ENCODE measurements around the gene PCDHB2.
"Not testable (repeated sequence)": the region's sequence is repeated elsewhere in the genome, so short reads cannot be mapped to it uniquely, and the experiment has no call there.

The PCDHB2 gene

GRCh38 chr5:141119250-141119649, 24.8 kb downstream of the PCDHB2 start:
- Histone ChIP-seq H3F3A (ENCODE audit: insufficient read depth, low read length) (no peaks in the 10 kb centered on the region), H3K36me3 (replicated peaks; ENCODE audit: insufficient read depth, low read length) (no peaks in the 10 kb centered on the region), H3K9me2 (replicated peaks; ENCODE audit: insufficient read depth, low read length) (no peaks in the 10 kb centered on the region), H3K9me3 (replicated peaks; ENCODE audit: insufficient read depth, low read length) (no peaks in the 10 kb centered on the region), H2AFZ (ENCODE audit: low read length) (no peak overlapping the region), H3K4me3 (ENCODE audit: low read length) (no peak overlapping the region), H3K79me2 (ENCODE audit: low read length) (no peaks in the 10 kb centered on the region), H3K27ac (ENCODE audit: low read length) (no peak overlapping the region), H3K27me3 (replicated peaks; ENCODE audit: insufficient read depth, low read length) (no peaks in the 10 kb centered on the region), H3K4me2 (ENCODE audit: low read depth, low read length) (no peak overlapping the region), H3K9ac (ENCODE audit: low read length) (no peak overlapping the region), H4K20me1 (ENCODE audit: insufficient read depth, low read length) (no peaks in the 10 kb centered on the region), H3K4me1 (ENCODE audit: low read length) (no peaks in the 10 kb centered on the region)
- TF ChIP-seq EZH2phosphoT487 (IDR thresholded peaks at IDR 0.05; ENCODE audit: low read length) (no peak), EZH2 (optimal IDR thresholded peaks at IDR 0.05; ENCODE audit: low read depth, low read length) (no peak)
- TF ChIP-seq, protein P1, sequence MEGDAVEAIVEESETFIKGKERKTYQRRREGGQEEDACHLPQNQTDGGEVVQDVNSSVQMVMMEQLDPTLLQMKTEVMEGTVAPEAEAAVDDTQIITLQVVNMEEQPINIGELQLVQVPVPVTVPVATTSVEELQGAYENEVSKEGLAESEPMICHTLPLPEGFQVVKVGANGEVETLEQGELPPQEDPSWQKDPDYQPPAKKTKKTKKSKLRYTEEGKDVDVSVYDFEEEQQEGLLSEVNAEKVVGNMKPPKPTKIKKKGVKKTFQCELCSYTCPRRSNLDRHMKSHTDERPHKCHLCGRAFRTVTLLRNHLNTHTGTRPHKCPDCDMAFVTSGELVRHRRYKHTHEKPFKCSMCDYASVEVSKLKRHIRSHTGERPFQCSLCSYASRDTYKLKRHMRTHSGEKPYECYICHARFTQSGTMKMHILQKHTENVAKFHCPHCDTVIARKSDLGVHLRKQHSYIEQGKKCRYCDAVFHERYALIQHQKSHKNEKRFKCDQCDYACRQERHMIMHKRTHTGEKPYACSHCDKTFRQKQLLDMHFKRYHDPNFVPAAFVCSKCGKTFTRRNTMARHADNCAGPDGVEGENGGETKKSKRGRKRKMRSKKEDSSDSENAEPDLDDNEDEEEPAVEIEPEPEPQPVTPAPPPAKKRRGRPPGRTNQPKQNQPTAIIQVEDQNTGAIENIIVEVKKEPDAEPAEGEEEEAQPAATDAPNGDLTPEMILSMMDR (IDR thresholded peaks at IDR 0.05; ENCODE audit: low read length) = no peak
- no peak for DNase-seq

GRCh38 chr5:141121563-141121962, 27.1 kb downstream of the PCDHB2 start, which contains the start of gene PCDHB4:
Gene PCDHB4 (plus strand): TSS chr5:141121818. CDS start chr5:141121999, 181 bp downstream.
- Histone ChIP-seq H3K27me3 (replicated peaks; ENCODE audit: insufficient read depth, low read length) (no peaks in the 10 kb centered on the region), H3K4me1 (ENCODE audit: low read length) (no peaks in the 10 kb centered on the region), H3K9ac (ENCODE audit: low read length) (no peak within 1 kb of the TSS), H3F3A (ENCODE audit: insufficient read depth, low read length) (no peaks in the 10 kb centered on the region), H3K36me3 (replicated peaks; ENCODE audit: insufficient read depth, low read length) (no peaks in the 10 kb centered on the region), H3K9me3 (replicated peaks; ENCODE audit: insufficient read depth, low read length) (no peaks in the 10 kb centered on the region; the same call in 1 of the 2 replicates), H4K20me1 (ENCODE audit: insufficient read depth, low read length) (no peaks in the 10 kb centered on the region), H3K27ac (ENCODE audit: low read length) (no peak within 1 kb of the TSS), H2AFZ (ENCODE audit: low read length) (no peak within 1 kb of the TSS), H3K79me2 (ENCODE audit: low read length) (no peaks in the 10 kb centered on the region), H3K9me2 (replicated peaks; ENCODE audit: insufficient read depth, low read length) (no peaks in the 10 kb centered on the region), H3K4me3 (ENCODE audit: low read length) (no peak within 1 kb of the TSS), H3K4me2 (ENCODE audit: low read depth, low read length) (no peak within 1 kb of the TSS)
- DNase-seq = no peak
- TF ChIP-seq, protein P1 (IDR thresholded peaks at IDR 0.05; ENCODE audit: low read length) = no peak; the same call in 1 of the 2 replicates
- no peak for TF ChIP-seq EZH2phosphoT487 (IDR thresholded peaks at IDR 0.05; ENCODE audit: low read length)
- TF ChIP-seq EZH2 (optimal IDR thresholded peaks at IDR 0.05; ENCODE audit: low read depth, low read length) = no peak

GRCh38 chr5:141121985-141122384, 27.6 kb downstream of the PCDHB2 start:
- no peaks in the 10 kb centered on the region for H3F3A ChIP-seq (ENCODE audit: insufficient read depth, low read length)
- H3K4me2 ChIP-seq (ENCODE audit: low read depth, low read length) = no peak overlapping the region
- no peaks in the 10 kb centered on the region for H3K4me1 ChIP-seq (ENCODE audit: low read length)
- H2AFZ ChIP-seq (ENCODE audit: low read length) = no peak overlapping the region
- H4K20me1 ChIP-seq (ENCODE audit: insufficient read depth, low read length) = no peaks in the 10 kb centered on the region
- DNase-seq = no peak
- H3K4me3 ChIP-seq (ENCODE audit: low read length) = no peak overlapping the region
- no peaks in the 10 kb centered on the region for H3K27me3 ChIP-seq (replicated peaks; ENCODE audit: insufficient read depth, low read length)
- H3K79me2 ChIP-seq (ENCODE audit: low read length) = no peaks in the 10 kb centered on the region
- no peaks in the 10 kb centered on the region for H3K9me2 ChIP-seq (replicated peaks; ENCODE audit: insufficient read depth, low read length)
- no peak overlapping the region for H3K27ac ChIP-seq (ENCODE audit: low read length)
- H3K9ac ChIP-seq (ENCODE audit: low read length) = no peak overlapping the region
- TF ChIP-seq, protein P1 (IDR thresholded peaks at IDR 0.05; ENCODE audit: low read length) = no peak
- no peak for TF ChIP-seq EZH2phosphoT487 (IDR thresholded peaks at IDR 0.05; ENCODE audit: low read length)
- TF ChIP-seq EZH2 (optimal IDR thresholded peaks at IDR 0.05; ENCODE audit: low read depth, low read length) = no peak
- no peaks in the 10 kb centered on the region for H3K36me3 ChIP-seq (replicated peaks; ENCODE audit: insufficient read depth, low read length)
- no peaks in the 10 kb centered on the region; the same call in 1 of the 2 replicates for H3K9me3 ChIP-seq (replicated peaks; ENCODE audit: insufficient read depth, low read length)

DNA sequence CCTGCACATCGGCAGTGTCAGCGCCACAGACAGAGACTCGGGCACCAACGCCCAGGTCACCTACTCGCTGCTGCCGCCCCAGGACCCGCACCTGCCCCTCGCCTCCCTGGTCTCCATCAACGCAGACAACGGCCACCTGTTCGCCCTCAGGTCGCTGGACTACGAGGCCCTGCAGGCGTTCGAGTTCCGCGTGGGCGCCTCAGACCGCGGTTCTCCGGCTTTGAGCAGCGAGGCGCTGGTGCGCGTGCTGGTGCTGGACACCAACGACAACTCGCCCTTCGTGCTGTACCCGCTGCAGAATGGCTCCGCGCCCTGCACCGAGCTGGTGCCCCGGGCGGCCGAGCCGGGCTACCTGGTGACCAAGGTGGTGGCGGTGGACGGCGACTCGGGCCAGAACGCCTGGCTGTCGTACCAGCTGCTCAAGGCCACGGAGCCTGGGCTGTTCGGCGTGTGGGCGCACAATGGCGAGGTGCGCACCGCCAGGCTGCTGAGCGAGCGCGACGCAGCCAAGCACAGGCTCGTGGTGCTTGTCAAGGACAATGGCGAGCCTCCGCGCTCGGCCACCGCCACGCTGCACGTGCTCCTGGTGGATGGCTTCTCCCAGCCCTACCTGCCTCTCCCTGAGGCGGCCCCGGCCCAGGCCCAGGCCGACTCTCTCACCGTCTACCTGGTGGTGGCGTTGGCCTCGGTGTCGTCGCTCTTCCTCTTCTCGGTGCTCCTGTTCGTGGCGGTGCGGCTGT, 29.2 kb downstream of the PCDHB2 start:
- DNase-seq; H3K9ac ChIP-seq (ENCODE audit: low read length); H3F3A ChIP-seq (ENCODE audit: insufficient read depth, low read length); H2AFZ ChIP-seq (ENCODE audit: low read length); H4K20me1 ChIP-seq (ENCODE audit: insufficient read depth, low read length); H3K36me3 ChIP-seq (replicated peaks; ENCODE audit: insufficient read depth, low read length); H3K27ac ChIP-seq (ENCODE audit: low read length); H3K79me2 ChIP-seq (ENCODE audit: low read length); H3K9me3 ChIP-seq (replicated peaks; ENCODE audit: insufficient read depth, low read length); H3K9me2 ChIP-seq (replicated peaks; ENCODE audit: insufficient read depth, low read length); H3K4me2 ChIP-seq (ENCODE audit: low read depth, low read length); H3K27me3 ChIP-seq (replicated peaks; ENCODE audit: insufficient read depth, low read length); H3K4me1 ChIP-seq (ENCODE audit: low read length); H3K4me3 ChIP-seq (ENCODE audit: low read length): not testable (repeated sequence)

All from MM.1S (cell line).